Measurements from ENCODE around the gene SRSF5. TPM values are rescaled to one million over a fixed set of nuclear protein-coding genes. Genes with fewer than 3 reads are reported as not detected.
"Not testable (repeated sequence)": the region's sequence is repeated elsewhere in the genome, so short reads cannot be mapped to it uniquely, and the experiment has no call there.

Gene SRSF5
- total RNA-seq, 1 experiment from 2014 or later: 310 TPM

- H3K9me3 ChIP-seq; H3K36me3 ChIP-seq (ENCODE audit: control insufficient read depth, insufficient read depth, low read length); H3K36me3 Mint-ChIP-seq (ENCODE audit: insufficient read depth, unreplicated experiment); POLR2A ChIA-PET; DNase-seq; H3K4me1 Mint-ChIP-seq (ENCODE audit: low read depth, unreplicated experiment); H3K4me3 ChIP-seq (ENCODE audit: low read depth, low read length); H3K27me3 Mint-ChIP-seq (ENCODE audit: insufficient read depth, unreplicated experiment); H3K4me3 Mint-ChIP-seq (ENCODE audit: unreplicated experiment); BruUV-seq (replicated peaks); intact Hi-C loops (cut with micrococcal nuclease; ENCODE audit: unreplicated experiment); H3K27me3 ChIP-seq (replicated peaks; ENCODE audit: control insufficient read depth, insufficient read depth, low read length); H3K27ac Mint-ChIP-seq (ENCODE audit: unreplicated experiment): not testable (repeated sequence)
- CTCF ChIA-PET: interaction anchor here (0.6 kb wide), 1 partner anchor 26 kb away, joined by 3 read pairs; no protein-coding TSS in a partner anchor
- peaks cover 11% of the 10 kb centered on the region for H3K9me3 Mint-ChIP-seq (ENCODE audit: unreplicated experiment)
- peaks cover 17% of the 10 kb centered on the region for H3K4me1 ChIP-seq
These were observed 30.5 kb upstream of the SRSF5 start for GRCh38 chr14:69736405-69736804.

GRCh38 chr14:69741055-69741454 lies 25.9 kb upstream of the SRSF5 start:
- H3K4me3 Mint-ChIP-seq (ENCODE audit: unreplicated experiment): no peak overlapping the region
- CTCF ChIA-PET: no interaction called here
- POLR2A ChIA-PET: no interaction called here
- H3K36me3 Mint-ChIP-seq (ENCODE audit: insufficient read depth, unreplicated experiment): peaks cover 10% of the 10 kb centered on the region
- H3K36me3 ChIP-seq (ENCODE audit: control insufficient read depth, insufficient read depth, low read length): no peaks in the 10 kb centered on the region
- DNase-seq: peak; percentile 64 to 65
- no peaks in the 10 kb centered on the region for H3K27me3 ChIP-seq (replicated peaks; ENCODE audit: control insufficient read depth, insufficient read depth, low read length)
- H3K4me3 ChIP-seq (ENCODE audit: low read depth, low read length): no peak overlapping the region
- no peak for TF ChIP-seq CTCF (IDR thresholded peaks at IDR 0.05; ENCODE audit: insufficient read depth in 1 of 2, low read depth in 1 of 2, low read length in 1 of 2, severe bottlenecking in 1 of 2, unreplicated experiment in 1 of 2)
- BruUV-seq (replicated peaks): no TSS peak
- H3K9me3 Mint-ChIP-seq (ENCODE audit: unreplicated experiment): peaks cover 17% of the 10 kb centered on the region
- H3K4me1 ChIP-seq: peaks cover 20% of the 10 kb centered on the region
- peaks cover 8% of the 10 kb centered on the region for H3K4me1 Mint-ChIP-seq (ENCODE audit: low read depth, unreplicated experiment)
- peak overlapping the region; percentile 42 for H3K27ac Mint-ChIP-seq (ENCODE audit: unreplicated experiment)
- intact Hi-C loops (cut with micrococcal nuclease; ENCODE audit: unreplicated experiment): loop anchor here (1.0 kb wide), 1 partner anchor 26 kb away; the partner anchor contains the start of gene SRSF5
- H3K27me3 Mint-ChIP-seq (ENCODE audit: insufficient read depth, unreplicated experiment): no peaks in the 10 kb centered on the region
- H3K9me3 ChIP-seq: peaks cover 22% of the 10 kb centered on the region

GRCh38 chr14:69749956-69750355 lies 17.0 kb upstream of the SRSF5 start:
- Mint-ChIP-seq H3K4me1 (ENCODE audit: low read depth, unreplicated experiment) (peaks cover 16% of the 10 kb centered on the region), H3K36me3 (ENCODE audit: insufficient read depth, unreplicated experiment) (peaks cover 6% of the 10 kb centered on the region), H3K27me3 (ENCODE audit: insufficient read depth, unreplicated experiment) (no peaks in the 10 kb centered on the region), H3K4me3 (ENCODE audit: unreplicated experiment) (peak overlapping the region; percentile 8), H3K27ac (ENCODE audit: unreplicated experiment) (peak overlapping the region; percentile 49), H3K9me3 (ENCODE audit: unreplicated experiment) (peaks cover 9% of the 10 kb centered on the region)
- no peak for TF ChIP-seq CTCF (IDR thresholded peaks at IDR 0.05; ENCODE audit: insufficient read depth in 1 of 2, low read depth in 1 of 2, low read length in 1 of 2, severe bottlenecking in 1 of 2, unreplicated experiment in 1 of 2)
- Histone ChIP-seq H3K4me3 (ENCODE audit: low read depth, low read length) (no peak overlapping the region), H3K4me1 (peaks cover 31% of the 10 kb centered on the region), H3K36me3 (ENCODE audit: control insufficient read depth, insufficient read depth, low read length) (no peaks in the 10 kb centered on the region), H3K9me3 (no peaks in the 10 kb centered on the region), H3K27me3 (replicated peaks; ENCODE audit: control insufficient read depth, insufficient read depth, low read length) (no peaks in the 10 kb centered on the region)
- intact Hi-C loops (cut with micrococcal nuclease; ENCODE audit: unreplicated experiment): no loop called here
- ChIA-PET CTCF (interaction anchor here (0.6 to 1.3 kb wide), 2 partner anchors 17 kb away, joined by 3 read pairs; partner anchors contain the start of gene SRSF5), POLR2A (interaction anchor here (1.0 kb wide), 1 partner anchor 17 kb away, joined by 4 read pairs; the partner anchor contains the start of gene SRSF5)
- BruUV-seq (replicated peaks): no TSS peak
- peak in 1 of 2 experiments; percentile 43 for DNase-seq
